Measurements from ENCODE around the gene MAPRE2.

MAPRE2 gene

DNA sequence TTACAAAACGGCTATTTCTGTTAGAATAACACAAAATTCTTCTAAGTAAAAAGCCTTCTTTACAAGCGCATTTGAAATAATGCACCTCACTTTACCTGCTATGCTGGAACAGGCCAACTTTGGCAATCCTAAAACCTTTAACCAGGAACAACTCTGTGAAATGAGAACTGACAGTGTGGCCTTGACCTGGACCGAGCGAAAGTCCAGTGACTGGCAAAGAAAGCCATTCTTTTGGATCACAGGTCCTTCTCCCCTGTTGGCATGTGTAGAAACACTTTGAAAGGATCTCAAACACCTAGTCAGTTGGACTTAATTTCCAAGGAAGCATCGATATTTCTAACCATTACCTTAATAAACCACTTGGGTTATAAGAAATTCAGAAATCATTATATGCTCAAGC is 21.2 kb downstream of the MAPRE2 start:
- DNase-seq (ENCODE audit: low spot score), result no peak

DNA sequence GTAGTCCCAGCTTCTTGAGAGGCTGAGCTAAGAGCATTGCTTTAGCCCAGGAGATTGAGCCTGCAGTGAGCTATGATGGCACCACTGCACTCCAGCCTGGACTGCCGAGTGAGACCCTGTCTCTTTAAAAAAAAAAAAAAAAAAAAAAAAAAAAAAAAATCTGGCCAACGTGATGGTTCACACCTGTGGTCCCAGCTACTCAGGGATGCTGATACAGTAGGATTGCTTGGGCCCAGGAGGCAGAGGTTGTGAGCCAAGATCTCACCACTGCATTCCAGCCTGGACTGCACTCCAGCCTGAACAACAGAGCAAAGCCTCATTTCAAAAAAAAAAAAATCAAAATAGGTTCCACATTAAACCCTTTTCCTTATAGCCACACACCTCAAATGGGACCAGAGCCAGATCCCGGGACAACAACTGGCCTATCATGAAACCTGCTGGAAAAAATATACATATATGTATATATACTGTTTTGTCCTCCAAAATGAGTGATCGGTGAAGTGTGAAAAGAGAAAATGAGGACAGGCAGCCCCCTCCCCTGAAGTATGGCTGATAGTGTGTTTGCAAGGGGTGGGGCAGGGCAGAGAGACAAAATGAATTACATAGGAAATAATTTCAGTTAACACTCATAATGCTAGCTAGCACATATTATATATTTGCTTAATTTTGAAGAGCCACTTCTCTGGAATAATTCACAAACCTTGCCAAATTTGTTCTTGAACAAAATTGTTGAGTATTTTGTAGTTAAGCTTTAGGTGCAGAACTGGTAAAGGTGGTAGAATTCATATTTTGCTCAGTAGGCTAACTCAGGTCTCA is 22.9 kb downstream of the MAPRE2 start:
- DNase-seq (ENCODE audit: low spot score), result no peak

DNA sequence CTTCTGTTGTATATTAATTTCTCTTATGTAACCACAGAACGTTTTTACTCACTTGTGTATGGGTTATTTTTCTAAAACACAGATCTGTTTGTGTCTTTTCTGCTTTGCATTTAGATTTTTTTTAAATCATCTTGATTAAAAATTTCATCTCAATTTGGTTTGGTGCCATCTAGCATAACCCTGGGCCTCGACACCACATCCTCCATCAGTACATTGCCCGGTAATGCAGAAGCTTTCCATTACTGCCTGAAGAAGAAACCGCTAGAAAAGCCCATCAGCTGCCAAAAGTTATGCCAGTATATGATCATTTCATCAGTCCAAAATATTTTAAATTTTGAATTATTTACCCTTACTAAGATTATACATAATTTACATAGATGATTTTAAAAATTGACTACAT is 26.2 kb downstream of the MAPRE2 start:
- DNase-seq (ENCODE audit: low spot score), result no peak

DNA sequence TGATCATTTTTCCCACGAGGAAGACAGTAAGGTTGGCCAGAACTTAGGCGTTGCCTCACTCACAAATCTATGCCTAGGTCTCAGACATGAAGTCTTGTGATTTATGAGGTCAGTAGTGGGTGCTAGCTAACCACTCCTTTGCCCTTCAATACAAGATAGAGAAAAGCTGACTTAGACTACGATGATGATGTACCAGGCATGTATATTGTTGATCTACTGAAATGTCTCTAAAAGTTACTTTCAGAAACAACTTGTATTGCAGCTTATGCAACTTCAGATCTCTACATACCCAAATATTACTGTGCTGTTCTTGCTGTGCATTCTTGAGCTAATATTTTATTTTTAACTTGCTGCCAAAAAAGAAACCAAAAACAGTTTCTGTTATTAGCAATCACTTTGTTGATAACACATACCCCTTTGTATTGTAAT is 30.6 kb downstream of the MAPRE2 start:
- DNase-seq (ENCODE audit: low spot score), result no peak

DNA sequence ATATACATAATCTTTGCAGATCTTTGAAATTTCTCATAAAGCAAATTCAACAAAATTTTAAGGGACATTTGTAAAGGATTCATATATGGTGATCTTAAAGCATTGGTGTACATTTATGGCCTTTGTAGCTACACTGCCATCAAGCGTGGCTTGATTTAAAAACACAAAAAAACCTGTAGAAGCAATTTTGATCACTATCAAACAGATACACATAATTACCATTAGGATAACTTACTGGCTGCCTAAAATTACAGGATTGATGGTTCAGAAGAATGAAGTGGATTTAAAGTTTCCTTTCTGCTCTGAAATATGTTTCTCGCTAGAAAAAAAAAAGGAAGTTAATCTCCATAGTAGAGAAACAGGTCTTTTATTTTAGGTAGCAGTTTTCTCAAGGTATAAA is 31.4 kb downstream of the MAPRE2 start:
- DNase-seq (ENCODE audit: low spot score), result no peak

DNA sequence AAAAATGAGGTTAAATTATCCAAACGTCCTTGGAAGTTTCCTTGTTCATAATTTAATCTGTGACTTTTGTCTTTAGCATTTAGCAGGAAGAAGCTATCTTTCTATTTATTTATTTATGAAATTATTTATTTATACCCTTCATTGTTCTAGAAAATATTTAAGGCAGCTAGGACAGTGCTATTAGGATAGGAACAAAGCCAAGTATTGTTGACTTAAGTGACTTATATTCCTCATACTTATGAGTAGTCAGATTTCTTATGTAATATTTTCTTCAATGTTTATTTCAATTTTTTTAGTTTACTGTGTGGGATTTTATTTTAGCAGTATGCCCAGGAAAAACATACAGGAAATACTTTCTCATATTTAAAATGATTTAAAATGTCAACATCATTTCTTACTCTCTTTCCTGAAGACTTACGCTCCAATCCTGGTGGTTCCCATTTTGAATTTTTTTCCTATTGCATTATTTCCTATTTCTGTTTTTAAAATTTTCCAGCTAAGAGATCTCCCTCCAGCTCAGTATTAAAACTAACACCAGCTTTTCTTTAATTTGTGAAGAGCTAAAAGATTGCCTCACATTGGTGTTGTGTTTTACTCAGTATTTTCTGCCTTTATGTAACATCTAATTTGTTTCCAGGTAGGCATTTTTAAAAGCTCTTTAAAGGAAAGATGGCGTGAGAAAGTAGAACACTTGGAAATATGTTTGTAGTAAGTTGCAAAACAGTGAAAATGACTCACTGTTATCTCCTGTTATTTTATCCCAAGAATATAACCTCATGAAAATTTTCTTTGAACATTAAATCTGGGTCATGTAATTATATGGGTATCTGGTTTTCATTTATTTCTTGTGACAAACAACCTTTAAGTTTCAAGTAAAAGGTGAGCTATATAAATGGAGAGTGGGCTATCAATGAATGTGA is 32.2 kb downstream of the MAPRE2 start:
- no peak for DNase-seq (ENCODE audit: low spot score)

DNA sequence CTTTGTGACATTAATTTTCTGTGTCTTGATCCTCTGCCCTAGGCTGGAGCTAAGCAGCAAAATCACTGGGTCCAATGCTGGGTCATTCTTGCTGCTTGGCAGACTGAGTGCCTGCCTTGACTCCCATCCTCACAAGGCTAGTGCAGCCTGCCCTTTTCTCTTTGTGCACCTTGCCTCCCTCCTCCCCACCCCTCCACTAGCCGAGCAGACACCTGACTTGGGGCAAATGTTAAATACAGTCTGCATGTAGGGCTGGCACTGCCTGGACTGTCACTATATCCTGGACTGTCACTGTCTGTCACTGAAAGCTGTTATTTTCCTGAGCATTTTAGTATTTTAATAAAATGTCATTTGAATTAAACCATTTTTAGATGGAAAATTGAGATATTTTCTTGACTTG is 33.4 kb downstream of the MAPRE2 start:
- no peak for DNase-seq (ENCODE audit: low spot score)

DNA sequence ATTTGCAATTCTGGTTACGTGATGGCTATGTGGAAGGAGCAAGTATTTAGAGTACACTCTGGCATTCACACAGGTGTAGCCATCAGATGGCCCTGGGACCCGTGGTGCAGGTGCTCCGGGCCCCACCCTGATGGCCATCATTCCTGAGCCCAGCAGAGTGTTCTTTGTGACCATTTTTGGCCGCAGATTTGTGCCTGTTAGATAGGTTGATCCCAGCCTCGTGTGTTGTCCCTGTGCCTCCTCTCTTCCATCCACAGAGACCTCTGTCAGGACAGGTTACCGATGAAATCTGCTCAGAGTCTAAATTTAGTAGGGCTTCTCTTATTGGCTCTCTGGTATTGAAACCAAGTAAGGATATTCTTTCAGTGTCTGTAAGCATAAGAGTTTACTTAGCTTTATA is 33.9 kb downstream of the MAPRE2 start:
- DNase-seq (ENCODE audit: low spot score), result no peak

DNA sequence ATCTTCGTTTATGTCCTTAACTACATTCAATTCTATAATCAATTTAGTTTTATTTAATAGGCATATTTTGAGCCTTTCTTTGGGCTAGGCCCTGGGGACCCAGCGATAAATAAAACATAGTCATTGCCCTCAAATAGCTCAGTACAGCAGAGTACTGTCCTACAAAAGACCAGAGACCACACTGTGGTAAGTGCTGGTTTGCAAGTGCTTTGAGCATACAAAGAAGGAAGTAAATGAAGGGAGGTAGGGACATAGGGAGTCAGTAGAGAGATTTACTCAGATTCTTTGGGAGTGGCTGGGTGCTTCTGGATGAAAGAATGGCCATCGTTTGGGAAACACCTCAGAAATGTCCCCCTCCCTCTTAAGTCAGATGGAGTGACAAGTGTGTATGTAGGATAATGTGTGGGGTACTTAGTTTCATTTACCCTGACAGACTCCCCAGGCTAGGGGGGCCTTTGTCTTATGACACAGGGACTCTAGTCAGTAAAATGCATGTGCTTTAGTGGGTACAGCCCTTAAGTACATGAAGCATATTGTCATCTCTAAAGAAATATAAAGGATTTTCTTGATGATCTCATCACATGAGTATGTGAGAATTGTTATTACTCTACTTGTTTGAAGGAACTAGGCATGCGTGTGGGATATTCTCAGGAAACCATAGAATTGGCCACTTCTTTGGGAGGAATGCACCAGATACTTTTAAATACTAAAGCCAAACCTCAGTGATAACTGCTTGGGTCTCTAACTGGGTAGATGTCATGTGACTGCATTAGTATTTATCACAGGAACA is 35.1 kb downstream of the MAPRE2 start:
- DNase-seq (ENCODE audit: low spot score), result no peak

DNA sequence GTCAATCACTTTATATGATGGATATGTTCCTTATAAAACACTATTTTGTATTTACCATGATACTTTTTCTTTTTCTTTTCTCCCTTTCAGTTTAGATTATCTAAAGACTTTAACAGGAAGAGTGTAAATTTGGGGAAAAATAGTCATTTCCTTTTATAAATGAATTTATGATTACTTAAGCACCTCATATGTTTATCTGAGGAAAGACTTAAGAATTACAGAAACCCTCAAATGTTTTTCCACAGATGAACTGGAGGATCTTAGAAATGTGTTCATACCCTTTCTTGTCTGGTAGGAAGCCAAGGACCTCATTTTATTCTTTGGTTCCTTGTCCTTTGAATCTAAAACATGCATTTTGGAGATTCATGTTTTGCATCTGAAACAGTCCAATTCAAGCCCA is 36.7 kb downstream of the MAPRE2 start:
- DNase-seq (ENCODE audit: low spot score), result no peak

DNA sequence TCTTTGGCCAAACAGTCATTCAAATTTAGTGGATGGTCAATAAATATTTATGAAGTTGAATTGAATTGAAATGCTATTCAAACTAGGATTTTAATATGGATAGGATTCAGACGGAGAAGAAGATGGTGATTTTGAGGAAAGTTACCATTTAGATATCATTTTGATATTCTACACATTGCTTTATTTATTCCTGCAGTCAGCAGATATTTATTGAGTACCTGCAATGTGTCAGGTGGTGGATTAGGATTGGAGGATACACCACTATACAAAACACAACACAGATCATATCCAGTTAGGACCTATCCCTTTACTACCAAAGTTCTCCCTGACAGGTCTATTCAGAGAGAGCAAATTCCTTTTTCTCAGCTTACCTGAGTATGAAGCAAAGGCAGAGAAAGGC is 38.8 kb downstream of the MAPRE2 start:
- no peak for DNase-seq (ENCODE audit: low spot score)

DNA sequence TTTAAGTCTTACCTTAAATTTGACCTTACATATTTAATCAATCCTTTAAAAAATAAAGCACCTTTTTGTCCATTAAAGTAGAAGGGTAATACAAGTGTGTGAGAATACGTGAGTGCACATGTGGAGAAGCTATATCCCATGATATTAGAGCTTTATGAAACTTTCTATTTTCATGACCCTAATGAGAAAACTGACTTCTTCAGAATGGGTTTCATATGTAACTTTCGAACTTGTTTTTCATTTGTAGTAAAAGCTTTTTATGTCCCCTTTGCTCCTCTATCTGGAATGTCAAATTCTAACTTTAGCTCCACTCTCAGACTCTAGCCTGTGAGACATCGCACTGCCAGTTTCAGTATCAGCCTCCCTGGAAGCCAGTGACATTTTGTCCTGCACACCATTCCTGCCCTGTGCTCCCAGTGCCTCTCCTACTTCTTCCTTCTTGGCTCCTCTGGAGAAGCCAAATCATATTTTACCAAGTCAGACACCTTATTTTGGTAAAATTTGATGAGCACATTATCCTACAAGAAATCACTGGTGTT is 42.0 kb downstream of the MAPRE2 start:
- DNase-seq (ENCODE audit: low spot score), result no peak

DNA sequence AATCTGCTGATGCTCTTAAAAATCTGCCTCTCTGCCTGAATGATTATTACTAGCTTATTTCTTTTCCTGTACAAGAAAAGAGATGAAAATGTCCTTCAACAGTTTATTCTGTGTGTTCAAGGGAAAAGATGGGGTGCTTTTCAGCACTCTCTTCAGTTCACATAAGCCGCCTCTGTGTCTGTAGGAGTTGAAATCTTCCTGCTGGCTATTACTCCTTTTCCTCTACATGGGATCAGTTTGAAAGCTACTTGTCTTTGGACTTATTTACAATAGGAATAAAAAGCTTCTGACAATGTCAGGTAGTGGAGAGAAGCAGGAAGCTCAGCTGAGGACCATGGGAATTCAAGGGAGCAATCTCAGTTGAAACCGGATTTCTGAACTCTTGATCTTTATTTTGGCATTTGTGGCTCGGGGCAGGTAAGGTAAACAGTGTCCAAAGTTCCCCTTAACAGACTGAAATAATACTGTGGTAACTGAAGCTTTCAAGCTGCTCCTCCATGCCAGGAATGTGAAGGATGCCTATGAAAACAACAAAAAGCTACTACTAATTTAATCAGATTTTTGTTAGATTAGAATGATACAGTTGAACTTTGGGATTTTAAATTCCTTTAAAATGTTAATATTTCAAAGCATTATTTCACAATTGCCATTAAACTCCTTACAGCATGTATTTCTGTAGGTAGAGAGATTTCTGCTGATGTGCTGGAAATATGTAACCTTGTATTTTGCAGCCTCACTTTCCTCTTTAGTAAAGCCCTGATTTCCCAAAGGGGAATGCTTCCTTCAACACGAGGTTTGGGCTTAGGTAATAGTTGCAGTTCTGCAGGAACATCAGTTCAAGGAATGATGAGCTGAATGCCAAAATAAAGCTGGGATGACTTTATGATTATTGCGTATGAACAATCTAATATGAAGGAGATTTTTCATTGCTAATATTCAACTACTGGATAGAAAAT is 43.6 kb downstream of the MAPRE2 start:
- no peak for DNase-seq (ENCODE audit: low spot score)

DNA sequence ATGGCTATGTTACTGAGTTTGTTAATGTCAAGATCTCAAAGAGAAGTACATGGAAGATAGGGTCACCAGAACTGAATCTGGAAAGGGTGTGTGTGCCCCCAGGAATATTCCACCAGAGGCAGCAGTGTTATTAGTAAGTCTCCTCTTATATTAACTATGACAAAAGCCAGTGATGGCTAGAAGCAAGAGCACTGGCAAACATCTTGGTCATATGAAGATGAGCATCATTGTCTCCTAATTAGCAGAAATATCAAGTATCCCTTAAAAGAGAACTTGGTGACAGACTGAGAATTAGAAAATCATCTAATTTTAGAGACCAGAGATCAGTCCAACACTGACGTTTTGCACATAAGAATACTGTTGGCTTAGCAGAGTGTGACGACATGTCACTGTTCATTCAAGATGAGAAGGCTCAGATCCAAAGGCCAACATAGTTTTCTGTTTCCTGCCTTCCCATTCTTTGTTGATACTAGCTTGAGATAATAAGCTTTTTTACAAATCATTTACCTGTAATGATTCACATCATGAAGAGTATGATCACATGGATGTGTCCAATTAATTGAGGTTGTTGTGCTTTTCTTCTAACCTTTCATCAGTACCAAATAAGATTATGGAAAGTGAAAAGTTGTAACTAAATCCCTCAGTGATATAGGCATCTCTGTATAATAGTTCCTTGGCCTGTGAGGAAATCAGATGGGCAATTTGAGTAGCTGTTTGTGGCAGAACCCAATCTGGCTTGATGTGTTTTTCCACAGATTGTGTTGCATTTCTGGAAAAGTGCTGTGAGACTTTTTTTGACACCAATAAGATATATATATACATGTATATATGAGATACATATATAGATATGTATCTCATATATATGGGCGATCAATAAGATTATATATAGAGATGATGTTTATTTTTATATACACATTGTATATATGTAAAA is 44.5 kb downstream of the MAPRE2 start:
- DNase-seq (ENCODE audit: low spot score), result no peak

DNA sequence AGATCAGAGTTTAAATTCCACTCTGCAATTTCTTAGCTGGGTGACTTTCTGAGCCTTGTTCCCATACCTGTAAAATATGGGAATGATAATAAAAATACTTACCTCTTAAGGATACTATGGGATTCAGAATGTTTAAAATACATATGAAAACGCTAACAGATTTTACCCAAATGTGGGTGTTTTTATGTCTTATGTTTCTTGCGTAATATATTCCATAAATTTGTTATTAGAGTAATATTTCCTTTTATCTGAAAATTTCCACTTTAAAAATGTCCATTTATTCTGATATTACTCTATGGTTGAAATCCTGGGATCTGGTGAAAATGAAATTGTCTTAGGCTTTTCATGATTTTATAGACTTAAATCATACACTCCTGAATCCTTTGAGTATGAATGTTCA is 45.5 kb downstream of the MAPRE2 start:
- no peak for DNase-seq (ENCODE audit: low spot score)

DNA sequence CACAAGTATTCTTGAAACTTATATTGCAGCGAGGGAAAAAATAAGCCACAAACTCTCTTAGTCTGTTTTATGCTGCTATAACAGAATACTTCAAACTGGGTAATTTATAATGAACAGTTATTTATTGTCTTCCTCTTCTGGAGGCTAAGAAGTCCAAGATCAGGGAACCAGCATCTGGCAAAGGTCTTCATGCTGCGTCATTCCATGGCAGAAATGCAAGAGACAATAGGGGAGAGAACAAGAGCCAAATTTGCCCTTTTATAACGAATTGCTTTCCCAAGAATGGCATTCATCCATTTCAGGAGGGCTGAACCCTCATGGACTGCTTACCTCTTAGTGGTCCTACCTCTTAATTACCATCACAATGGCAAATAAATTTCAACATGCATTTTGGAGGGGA is 46.5 kb downstream of the MAPRE2 start:
- no peak for DNase-seq (ENCODE audit: low spot score)

DNA sequence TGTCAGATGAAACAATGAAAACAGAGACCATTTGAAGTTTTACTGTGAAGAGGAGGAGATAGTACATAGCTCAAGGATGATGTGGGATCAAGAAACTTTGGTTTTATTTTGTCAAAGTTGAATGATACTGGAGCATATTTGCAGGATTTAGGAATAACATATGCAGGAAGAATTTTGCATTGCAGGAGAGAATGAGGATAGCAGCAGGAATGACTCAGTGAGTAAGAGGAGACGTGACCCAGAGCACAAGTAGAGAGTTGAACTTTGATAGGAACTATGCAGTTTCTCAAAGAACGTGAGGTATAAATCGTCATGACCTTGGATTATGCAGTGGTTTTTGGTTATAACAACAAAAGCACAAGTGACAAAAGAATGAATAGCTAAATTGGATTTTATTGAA is 47.7 kb downstream of the MAPRE2 start:
- no peak for DNase-seq (ENCODE audit: low spot score)

DNA sequence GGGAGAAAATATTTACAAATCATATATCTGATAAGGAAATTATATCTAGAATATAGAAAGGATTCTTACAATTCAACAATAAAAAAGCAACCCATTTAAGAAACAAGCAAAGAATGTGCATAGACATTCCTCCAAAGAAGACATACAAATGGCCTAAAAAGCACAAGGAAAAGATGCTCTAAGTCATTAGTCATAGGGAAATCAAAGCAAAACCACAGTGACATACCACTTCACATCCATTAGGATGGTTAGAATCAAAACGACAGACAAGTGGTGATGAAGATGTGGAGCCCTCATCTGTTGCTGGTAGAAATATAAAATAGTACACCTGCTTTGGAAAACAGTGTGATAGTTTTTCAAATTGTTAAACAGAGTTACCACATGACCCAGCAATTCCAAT is 48.2 kb downstream of the MAPRE2 start:
- no peak for DNase-seq (ENCODE audit: low spot score)

DNA sequence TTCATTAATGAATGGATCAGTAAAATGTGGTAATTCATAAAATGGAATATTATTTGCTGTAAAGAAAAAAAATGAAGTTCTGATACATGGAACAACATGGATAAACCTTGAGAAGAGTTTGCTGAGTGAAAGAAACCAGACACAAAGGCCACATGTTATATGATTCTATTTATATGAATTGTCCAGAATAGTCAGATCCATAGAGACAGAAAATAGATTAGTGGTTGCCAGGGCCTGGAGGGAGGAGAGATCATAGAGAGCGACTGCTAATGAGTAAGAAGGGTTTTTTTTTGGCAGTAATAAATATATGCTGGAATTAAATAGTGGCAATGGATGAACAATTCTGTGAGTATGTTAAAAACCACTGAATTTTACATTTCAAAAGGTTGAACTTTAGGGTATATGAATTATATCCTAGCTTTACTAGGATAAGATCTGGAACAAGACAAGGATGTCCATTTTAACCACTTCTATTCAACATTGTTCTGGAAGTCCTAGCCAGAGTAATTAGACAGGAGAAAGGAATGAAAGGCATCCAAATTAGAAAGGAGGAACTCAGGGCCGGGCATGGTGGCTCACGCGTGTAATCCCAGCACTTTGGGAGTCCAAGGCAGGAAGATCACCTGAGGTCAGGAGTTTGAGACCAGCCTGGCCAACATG is 48.8 kb downstream of the MAPRE2 start:
- DNase-seq (ENCODE audit: low spot score), result no peak
